T-helper 17 cell (primary cell): Measurements from ENCODE around the gene KCNQ5. TPM values are rescaled to one million over a fixed set of nuclear protein-coding genes. Genes with fewer than 3 reads are reported as not detected.
A peak's percentile ranks its signal among the peaks of the same experiment; 100 is the strongest.

ENCODE experiments used
- ATAC-seq: fragments of 150-1000 bp; cut with Tn5 transposase; 2 replicates; pipeline ENCODE4 v1.10.0; 2021; ENCODE audit warnings: mild to moderate bottlenecking, moderate library complexity
- DNase-seq, 3 donors: peaks; one replicate each; pipeline versions ENCODE4 v3.0.0 to v3.0.0-alpha.2; 2020 to 2021
- H3K9me3 ChIP-seq: one replicate; pipeline ENCODE4 v1.7.0; 2013; ENCODE audit warnings: low read length, mild to moderate bottlenecking; ENCODE audit not compliant: control insufficient read depth, poor library complexity, severe bottlenecking
- H3K27ac Mint-ChIP-seq: one replicate; pipeline ENCODE4 v1.8.0; 2022; ENCODE audit warnings: mild to moderate bottlenecking, moderate library complexity, mixed read lengths
- H3K27me3 Mint-ChIP-seq: one replicate; pipeline ENCODE4 v1.8.0; 2022; ENCODE audit warnings: mixed read lengths
- H3K36me3 Mint-ChIP-seq: one replicate; pipeline ENCODE4 v1.8.0; 2022; ENCODE audit warnings: low read depth, mixed read lengths
- H3K4me1 Mint-ChIP-seq: one replicate; pipeline ENCODE4 v1.8.0; 2022; ENCODE audit warnings: mild to moderate bottlenecking, mixed read lengths
- H3K4me3 Mint-ChIP-seq: one replicate; pipeline ENCODE4 v1.8.0; 2022; ENCODE audit warnings: mild to moderate bottlenecking, moderate library complexity, mixed read lengths
- total RNA-seq, 4 donors: library from RNA in 2 of 4; stranded (reverse) in 2 of 4; gene quantifications; one replicate each; pipeline ENCODE4 v1.2.3 and lab custom pipeline; 2022 to 2026

Gene KCNQ5
- total RNA-seq, 2 donors from 2014 or later = 1.5 to 3.3 TPM

DNA sequence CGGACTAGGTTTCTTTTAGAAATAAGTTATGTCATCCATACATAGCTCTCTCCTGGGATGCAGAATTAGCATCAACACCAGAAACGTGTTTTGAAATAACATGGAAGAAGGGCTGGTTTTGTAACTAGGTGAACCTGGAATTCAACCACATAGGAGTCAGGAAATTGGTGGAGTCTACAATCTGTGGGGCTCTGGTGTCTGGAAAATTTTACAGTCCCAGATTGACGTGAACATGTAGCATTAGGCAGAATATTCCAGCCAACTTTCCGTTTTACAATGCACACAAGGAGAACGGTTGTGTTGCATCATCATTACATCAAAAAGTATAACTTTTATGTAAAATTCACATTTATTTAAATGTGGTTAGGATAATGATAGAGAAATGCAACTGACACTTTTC is 1.9 kb downstream of the KCNQ5 start:
- Mint-ChIP-seq H3K27ac (no peak overlapping the region), H3K4me3 (peak overlapping the region; percentile 95), H3K4me1 (peaks cover 24% of the 10 kb centered on the region), H3K27me3 (peaks cover 31% of the 10 kb centered on the region), H3K36me3 (peaks cover 4% of the 10 kb centered on the region)
- H3K9me3 ChIP-seq = no peaks in the 10 kb centered on the region
- DNase-seq (no peak), ATAC-seq (no peak)

DNA sequence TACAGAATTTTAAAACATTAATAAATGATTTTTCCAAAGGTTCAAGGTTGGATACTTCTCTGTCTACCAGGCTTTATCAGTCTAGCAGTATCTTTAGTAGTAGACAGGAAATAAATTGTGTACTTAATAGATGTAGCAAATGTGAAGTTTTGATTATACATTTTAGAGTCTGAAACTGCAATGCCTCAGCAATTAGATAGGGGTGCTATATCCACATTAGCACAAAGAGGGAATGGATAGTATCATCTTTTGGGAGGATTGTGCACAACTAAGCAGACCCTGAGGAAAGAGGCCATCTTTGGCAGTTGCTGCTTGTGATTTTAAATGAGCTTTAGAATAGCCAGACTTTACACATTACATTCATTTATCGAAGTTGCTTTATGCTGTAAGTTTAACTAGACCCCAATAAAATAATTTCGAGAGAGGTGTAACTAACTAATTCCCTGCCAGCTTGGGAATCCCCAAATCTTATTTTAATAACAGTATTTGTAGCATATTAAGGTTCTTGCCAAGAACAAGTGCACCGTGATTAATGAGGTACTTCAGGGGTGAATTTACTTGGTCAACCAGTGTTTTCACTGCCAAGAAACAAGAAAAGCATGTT is 2.8 kb downstream of the KCNQ5 start:
- H3K9me3 ChIP-seq = no peaks in the 10 kb centered on the region
- Mint-ChIP-seq H3K4me1 (peaks cover 24% of the 10 kb centered on the region), H3K36me3 (peaks cover 4% of the 10 kb centered on the region), H3K4me3 (no peak overlapping the region), H3K27ac (no peak overlapping the region), H3K27me3 (peaks cover 31% of the 10 kb centered on the region)
- ATAC-seq (no peak), DNase-seq (no peak)

DNA sequence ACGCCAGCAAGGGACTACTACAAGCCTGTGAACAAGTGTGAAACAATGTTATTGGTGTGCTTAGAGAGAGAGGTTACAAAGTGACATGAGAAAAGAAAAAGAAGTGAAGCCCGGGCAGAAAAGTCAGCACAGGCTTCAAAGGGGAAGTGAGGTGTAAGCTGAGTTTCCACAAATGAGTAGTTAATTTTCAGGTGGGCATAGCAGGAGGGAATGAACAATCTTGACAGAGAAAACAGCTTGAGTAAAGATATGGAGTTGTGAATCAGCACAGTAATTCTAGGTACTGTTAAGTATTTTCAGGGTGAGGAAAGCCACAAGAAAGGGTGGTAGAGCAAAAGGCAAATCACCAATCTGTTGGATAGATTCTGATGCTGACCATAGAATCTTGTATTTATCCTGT is 4.3 kb downstream of the KCNQ5 start:
- Mint-ChIP-seq H3K4me3 (no peak overlapping the region), H3K27ac (no peak overlapping the region), H3K27me3 (peaks cover 19% of the 10 kb centered on the region), H3K4me1 (peaks cover 9% of the 10 kb centered on the region), H3K36me3 (peaks cover 4% of the 10 kb centered on the region)
- ATAC-seq (no peak), DNase-seq (no peak)
- H3K9me3 ChIP-seq = no peaks in the 10 kb centered on the region

DNA sequence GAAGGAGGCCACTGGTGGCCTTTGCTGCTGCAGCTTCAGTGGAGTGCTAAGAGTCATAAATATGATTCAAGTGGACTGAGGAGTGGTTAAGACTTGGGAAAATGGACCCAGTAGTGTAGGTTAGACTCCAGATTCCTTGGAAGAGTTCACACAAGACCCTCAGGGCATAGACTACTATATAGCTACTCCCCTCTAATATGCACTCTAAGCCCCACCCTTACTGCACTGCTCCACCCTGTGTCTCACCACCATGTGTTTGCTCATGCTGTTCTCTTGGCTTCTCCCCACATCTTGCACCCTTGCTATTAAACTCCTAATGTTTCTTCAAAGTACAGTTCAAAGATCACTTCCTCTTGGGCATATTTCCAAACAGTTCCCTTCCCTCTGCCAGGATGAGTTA is 5.7 kb downstream of the KCNQ5 start:
- Mint-ChIP-seq H3K4me3 (no peak overlapping the region), H3K27me3 (peaks cover 17% of the 10 kb centered on the region), H3K36me3 (peaks cover 4% of the 10 kb centered on the region), H3K4me1 (peaks cover 7% of the 10 kb centered on the region), H3K27ac (no peak overlapping the region)
- DNase-seq = no peak
- no peak for ATAC-seq
- H3K9me3 ChIP-seq = no peaks in the 10 kb centered on the region

DNA sequence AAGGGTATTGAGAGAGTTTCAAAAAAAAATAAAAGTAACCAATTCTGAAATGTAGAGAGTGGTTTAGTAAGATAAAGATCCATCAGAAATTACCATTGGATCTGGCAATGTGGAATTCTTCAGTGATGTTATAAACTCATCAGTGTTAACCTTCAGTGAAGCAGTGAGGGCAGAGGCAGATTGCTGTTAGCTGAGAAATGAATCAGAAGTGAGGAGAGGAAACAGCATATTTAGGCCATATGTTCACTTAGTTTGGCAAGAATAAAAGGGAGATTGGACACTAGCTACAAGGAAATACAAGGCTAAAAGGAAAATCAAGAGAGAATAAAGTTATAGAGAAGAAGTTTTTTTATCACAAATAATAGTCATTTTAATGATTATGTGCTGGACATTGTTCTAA is 9.6 kb downstream of the KCNQ5 start:
- H3K4me1 Mint-ChIP-seq = no peaks in the 10 kb centered on the region
- H3K27ac Mint-ChIP-seq = no peak overlapping the region

DNA sequence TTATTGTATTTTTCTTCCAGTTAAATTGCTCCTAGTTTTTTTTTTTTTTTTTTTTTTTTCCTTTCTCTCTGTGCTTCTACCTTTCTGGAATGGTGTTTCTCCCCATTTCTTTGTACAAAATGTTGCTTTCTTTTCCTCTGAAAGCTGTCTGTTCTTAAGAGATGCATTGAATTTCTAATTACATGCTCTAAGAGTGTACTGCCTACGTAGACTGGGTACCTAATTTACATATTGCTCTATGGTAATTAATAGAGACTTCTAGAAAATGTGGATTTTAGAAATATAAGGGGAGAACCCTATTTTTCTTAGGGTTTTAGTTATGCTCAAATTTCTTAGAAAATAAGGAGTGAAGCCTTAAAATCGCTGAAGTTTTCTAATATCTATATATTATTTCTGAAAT is 13.8 kb downstream of the KCNQ5 start:
- H3K9me3 ChIP-seq = no peaks in the 10 kb centered on the region
- ATAC-seq (no peak), DNase-seq (no peak)
- H3K4me3 Mint-ChIP-seq = no peak overlapping the region
- H3K27ac Mint-ChIP-seq = no peak overlapping the region
- no peaks in the 10 kb centered on the region for H3K4me1 Mint-ChIP-seq
- H3K27me3 Mint-ChIP-seq = peaks cover 14% of the 10 kb centered on the region
- no peaks in the 10 kb centered on the region for H3K36me3 Mint-ChIP-seq

More for the DNA sequence above, 9.6 kb downstream of the KCNQ5 start:
- H3K9me3 ChIP-seq = no peaks in the 10 kb centered on the region
- ATAC-seq (no peak), DNase-seq (no peak)
- Mint-ChIP-seq H3K4me3 (no peak overlapping the region), H3K27me3 (peaks cover 14% of the 10 kb centered on the region), H3K36me3 (no peaks in the 10 kb centered on the region)

DNA sequence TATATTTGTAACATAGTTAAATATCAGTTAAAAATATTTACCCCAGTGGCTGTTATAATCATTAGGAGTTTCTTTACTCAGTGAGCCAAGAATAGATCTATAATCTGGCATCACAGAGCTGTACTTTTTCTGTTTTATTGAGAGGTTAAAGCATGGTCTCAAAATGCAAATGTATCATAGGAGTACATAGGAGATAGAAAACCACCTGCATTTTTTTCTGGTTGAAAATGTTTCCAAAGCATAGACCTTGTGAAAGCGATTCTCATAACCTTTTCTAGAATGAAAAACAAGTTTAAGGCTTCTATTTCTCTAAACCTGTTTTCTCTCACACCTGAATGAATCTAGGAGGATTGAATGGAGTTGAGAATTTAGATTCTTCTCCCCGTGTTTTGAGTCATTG is 14.4 kb downstream of the KCNQ5 start:
- H3K9me3 ChIP-seq = no peaks in the 10 kb centered on the region
- DNase-seq (no peak), ATAC-seq (no peak)
- Mint-ChIP-seq H3K4me3 (no peak overlapping the region), H3K36me3 (no peaks in the 10 kb centered on the region), H3K27ac (no peak overlapping the region), H3K4me1 (no peaks in the 10 kb centered on the region), H3K27me3 (peaks cover 14% of the 10 kb centered on the region)

DNA sequence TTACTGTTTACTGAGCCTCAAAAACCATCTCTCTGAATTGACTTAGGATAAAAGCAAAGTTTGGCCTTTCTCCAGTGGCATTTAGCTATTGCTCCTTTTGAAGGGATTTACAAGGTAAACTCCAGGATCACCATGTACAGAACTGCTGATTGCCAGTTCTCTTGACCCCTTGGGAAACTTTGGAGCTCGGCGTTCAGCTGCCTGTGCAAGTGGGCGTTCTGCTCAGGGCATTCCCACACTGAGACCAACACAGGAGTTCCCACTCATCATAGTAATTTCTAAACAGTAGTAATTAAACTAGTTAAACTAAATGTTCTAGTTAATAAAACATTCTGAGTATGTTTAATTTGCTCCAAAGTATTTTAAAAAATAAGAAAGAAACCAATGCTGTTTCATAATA is 14.9 kb downstream of the KCNQ5 start:
- H3K9me3 ChIP-seq = no peaks in the 10 kb centered on the region
- H3K27me3 Mint-ChIP-seq = peaks cover 14% of the 10 kb centered on the region
- no peak for DNase-seq
- no peak overlapping the region for H3K27ac Mint-ChIP-seq
- no peak for ATAC-seq
- H3K4me3 Mint-ChIP-seq = no peak overlapping the region
- no peaks in the 10 kb centered on the region for H3K4me1 Mint-ChIP-seq
- no peaks in the 10 kb centered on the region for H3K36me3 Mint-ChIP-seq

DNA sequence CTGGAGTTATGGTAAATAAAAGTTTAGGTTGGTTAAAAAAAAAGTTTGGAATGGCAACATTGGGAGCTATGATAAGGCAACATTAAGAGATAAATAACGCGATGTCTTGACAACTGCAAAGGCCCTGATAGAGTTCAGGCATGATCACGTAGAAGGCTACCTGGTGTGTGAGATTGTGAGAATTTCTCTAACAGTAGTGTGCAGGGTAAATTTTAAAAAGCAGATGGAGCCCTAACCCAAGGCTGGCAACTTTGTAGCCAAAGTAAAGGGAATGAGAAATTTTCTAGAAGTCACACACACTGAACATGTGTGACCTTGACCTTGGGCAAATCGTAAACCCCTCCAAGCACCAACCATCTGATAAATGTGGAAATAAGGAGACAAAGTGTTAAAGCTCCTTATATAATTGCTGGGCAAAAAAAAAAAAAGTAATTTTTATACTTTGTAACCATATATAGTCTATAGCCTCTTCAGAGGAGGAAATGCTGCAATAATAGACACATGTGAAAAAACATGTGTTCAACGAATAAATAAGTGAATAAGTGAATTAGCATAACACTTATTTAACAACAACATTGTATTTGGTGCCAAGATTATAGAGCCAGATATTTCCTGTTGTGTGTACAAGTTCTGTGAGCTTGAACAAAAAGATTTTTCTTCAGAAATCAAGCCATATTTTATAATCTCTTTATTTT is 18.2 kb downstream of the KCNQ5 start:
- no peaks in the 10 kb centered on the region for H3K4me1 Mint-ChIP-seq
- no peak for ATAC-seq
- H3K27ac Mint-ChIP-seq = no peak overlapping the region
- H3K4me3 Mint-ChIP-seq = no peak overlapping the region
- H3K36me3 Mint-ChIP-seq = no peaks in the 10 kb centered on the region
- H3K9me3 ChIP-seq = no peaks in the 10 kb centered on the region
- DNase-seq = no peak
- peaks cover 6% of the 10 kb centered on the region for H3K27me3 Mint-ChIP-seq

DNA sequence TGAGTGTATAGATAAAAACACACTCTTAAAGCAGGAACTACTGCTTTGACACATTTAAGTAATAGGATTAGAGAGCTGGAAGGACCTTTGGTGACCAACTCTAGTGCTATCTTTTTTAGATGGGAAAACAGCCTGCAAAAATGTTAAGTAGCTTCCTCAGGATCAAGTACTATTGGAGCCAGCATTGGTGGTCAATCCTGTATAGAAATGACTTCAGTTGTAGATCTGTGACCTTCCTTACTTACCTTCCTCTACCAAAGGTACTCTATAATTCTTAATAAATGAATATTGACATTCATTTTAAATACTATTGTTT is 18.7 kb downstream of the KCNQ5 start:
- ATAC-seq (no peak), DNase-seq (no peak)
- Mint-ChIP-seq H3K4me1 (no peaks in the 10 kb centered on the region), H3K36me3 (no peaks in the 10 kb centered on the region), H3K27ac (no peak overlapping the region), H3K4me3 (no peak overlapping the region), H3K27me3 (peaks cover 6% of the 10 kb centered on the region)
- no peaks in the 10 kb centered on the region for H3K9me3 ChIP-seq

DNA sequence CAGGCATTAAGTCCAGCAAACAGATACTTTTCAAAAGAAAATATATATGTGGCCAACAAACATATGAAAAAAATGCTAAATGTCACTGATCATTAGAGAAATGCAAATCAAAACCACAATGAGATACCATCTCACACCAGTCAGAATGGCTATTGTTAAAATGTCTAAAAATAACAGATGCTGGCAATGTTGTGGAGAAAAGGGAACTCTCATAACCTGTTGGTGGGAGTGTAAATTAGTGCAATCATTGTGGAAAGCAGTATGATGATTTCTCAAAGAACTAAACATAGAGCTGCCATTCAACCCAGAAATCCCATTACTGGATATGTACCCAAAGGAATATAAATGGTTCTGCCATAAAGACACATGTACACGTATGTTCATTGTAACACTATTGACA is 20.6 kb downstream of the KCNQ5 start:
- ATAC-seq = no peak
- no peak for DNase-seq
- H3K9me3 ChIP-seq = no peaks in the 10 kb centered on the region
- Mint-ChIP-seq H3K27ac (no peak overlapping the region), H3K4me3 (no peak overlapping the region), H3K27me3 (peaks cover 6% of the 10 kb centered on the region), H3K4me1 (no peaks in the 10 kb centered on the region), H3K36me3 (no peaks in the 10 kb centered on the region)

DNA sequence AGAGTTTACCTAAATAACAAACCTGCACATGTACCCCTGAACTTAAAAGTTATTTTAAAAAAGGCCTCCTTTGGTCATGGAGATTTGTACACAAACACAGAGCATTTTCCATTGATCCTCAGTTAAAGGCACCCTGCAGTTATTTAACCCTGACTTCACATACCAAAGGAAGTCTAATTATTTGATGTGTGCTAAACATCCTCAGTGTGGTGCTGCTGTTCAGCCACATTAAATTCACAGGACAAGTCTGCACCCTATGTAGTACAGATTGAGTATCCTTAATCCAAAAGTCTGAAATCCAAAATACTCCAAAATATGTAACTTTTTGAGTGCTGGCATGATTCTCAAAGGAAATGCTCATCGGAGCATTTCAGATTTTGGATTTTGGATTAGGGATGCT is 21.4 kb downstream of the KCNQ5 start:
- no peaks in the 10 kb centered on the region for H3K4me1 Mint-ChIP-seq
- no peak overlapping the region for H3K4me3 Mint-ChIP-seq
- H3K36me3 Mint-ChIP-seq = no peaks in the 10 kb centered on the region
- DNase-seq (no peak), ATAC-seq (no peak)
- no peak overlapping the region for H3K27ac Mint-ChIP-seq
- no peaks in the 10 kb centered on the region for H3K9me3 ChIP-seq
- H3K27me3 Mint-ChIP-seq = peaks cover 6% of the 10 kb centered on the region

DNA sequence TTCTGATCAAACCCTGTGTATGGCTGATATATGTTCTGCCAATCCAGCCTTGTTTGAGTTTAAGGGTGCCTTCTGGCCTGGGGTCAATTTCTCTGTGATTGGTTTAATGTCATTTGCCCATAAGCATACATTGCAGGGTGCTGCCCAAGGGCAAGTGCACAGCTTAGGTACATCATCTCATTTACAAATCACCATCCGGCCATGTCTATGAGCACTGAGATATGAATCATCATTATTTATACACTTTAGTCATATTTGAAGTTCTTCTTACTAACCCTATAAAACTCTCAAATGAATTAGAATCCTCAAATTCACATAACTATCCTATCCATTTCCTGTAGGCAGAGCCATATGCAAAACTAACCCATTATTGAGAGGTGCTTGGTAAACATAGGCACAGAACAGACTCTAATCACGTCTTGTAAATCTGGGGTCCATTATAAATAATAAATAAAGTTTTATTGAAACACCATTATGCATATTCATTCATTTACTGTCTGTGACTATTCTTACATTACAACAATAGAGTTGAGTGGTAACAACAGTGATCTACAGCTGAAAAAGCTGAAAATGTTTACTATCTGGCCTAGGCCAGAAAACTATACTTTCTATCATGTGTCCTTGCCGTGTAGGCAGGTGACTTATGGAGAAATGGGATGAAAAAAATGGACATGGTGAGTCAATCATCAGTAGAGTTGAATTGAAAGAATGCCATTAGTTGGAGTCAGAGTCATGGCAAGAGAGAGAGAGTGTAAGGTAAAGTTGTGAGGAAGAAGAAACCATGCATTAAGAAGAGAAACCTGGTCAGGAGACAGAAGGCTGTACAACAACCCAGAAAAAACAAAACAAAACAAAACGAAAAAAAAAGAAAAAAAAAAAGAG is 25.0 kb downstream of the KCNQ5 start:
- peaks cover 7% of the 10 kb centered on the region for H3K4me1 Mint-ChIP-seq
- no peak overlapping the region for H3K27ac Mint-ChIP-seq
- H3K27me3 Mint-ChIP-seq = no peaks in the 10 kb centered on the region
- DNase-seq = no peak
- no peaks in the 10 kb centered on the region for H3K9me3 ChIP-seq
- H3K4me3 Mint-ChIP-seq = no peak overlapping the region
- H3K36me3 Mint-ChIP-seq = no peaks in the 10 kb centered on the region
- no peak for ATAC-seq
